Measurements from ENCODE around the gene UTP14C. TPM values are rescaled to one million over a fixed set of nuclear protein-coding genes. Genes with fewer than 3 reads are reported as not detected.

The UTP14C gene
- total and polyA plus RNA-seq, 2 of the 13 experiments (the other 11 are each of a cell fraction or from before 2014, with no cell fraction given), result 8.8 to 12.2 TPM

DNA sequence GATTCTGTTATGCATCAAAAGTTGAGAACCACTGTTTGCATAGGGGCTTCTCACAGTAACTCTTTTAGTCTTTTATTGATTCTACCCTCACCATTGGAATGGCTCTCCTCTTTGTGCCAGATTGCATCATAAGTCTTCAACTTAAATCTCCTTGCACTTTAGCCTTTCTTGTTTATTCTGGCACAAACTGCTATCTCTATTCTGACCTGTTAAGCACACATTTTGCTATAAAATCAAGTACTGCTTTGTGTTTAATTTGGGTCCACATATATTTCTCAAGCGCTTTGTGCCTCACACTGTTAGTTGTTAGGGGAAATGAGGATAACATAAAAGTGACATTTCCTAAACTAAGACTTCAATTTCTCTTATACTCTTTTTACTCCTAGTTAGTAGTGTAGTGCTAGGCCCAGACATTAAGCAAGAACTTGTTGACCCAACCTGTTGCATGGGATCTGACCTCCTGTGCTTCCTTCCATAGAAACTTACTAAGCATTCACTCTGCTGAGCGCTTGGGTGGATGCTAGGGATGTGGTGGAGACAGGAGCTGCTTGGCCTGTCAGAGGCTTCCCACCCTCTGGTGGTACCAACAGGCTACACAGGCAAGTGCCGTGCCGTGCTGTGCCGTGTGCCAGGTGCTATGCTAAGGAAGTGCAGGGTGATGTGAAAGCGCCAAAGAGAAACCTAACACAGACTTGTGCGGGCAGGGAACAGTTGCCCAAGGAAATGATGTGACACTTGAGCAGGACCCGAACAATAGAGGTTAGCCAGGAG is 1.2 kb downstream of the UTP14C start (continued):
- TF ChIP-seq, protein P1, sequence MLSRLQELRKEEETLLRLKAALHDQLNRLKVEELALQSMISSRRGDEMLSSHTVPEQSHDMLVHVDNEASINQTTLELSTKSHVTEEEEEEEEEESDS (CRISPR knock-in tag; IDR thresholded peaks at IDR 0.05; ENCODE audit: borderline replicate concordance), result 0 out of 2 replicates have a peak, but pooled peaks have one; percentile 27
- TF ChIP-seq, protein P2, sequence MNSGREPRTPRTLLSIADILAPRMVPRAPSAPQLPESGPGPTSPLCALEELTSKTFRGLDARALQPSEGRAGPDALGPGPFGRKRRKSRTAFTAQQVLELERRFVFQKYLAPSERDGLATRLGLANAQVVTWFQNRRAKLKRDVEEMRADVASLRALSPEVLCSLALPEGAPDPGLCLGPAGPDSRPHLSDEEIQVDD (CRISPR knock-in tag; IDR thresholded peaks at IDR 0.05; ENCODE audit: borderline replicate concordance), result peak; percentile 44; the same call in 1 of the 2 replicates
- no peak for TF ChIP-seq KMT2A (CRISPR knock-in tag; IDR thresholded peaks at IDR 0.05)
- TF ChIP-seq ISL2 (CRISPR knock-in tag; IDR thresholded peaks at IDR 0.05), result peak; percentile 98
- TF ChIP-seq, protein P3, sequence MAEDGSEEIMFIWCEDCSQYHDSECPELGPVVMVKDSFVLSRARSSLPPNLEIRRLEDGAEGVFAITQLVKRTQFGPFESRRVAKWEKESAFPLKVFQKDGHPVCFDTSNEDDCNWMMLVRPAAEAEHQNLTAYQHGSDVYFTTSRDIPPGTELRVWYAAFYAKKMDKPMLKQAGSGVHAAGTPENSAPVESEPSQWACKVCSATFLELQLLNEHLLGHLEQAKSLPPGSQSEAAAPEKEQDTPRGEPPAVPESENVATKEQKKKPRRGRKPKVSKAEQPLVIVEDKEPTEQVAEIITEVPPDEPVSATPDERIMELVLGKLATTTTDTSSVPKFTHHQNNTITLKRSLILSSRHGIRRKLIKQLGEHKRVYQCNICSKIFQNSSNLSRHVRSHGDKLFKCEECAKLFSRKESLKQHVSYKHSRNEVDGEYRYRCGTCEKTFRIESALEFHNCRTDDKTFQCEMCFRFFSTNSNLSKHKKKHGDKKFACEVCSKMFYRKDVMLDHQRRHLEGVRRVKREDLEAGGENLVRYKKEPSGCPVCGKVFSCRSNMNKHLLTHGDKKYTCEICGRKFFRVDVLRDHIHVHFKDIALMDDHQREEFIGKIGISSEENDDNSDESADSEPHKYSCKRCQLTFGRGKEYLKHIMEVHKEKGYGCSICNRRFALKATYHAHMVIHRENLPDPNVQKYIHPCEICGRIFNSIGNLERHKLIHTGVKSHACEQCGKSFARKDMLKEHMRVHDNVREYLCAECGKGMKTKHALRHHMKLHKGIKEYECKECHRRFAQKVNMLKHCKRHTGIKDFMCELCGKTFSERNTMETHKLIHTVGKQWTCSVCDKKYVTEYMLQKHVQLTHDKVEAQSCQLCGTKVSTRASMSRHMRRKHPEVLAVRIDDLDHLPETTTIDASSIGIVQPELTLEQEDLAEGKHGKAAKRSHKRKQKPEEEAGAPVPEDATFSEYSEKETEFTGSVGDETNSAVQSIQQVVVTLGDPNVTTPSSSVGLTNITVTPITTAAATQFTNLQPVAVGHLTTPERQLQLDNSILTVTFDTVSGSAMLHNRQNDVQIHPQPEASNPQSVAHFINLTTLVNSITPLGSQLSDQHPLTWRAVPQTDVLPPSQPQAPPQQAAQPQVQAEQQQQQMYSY (CRISPR knock-in tag; IDR thresholded peaks at IDR 0.05), result no peak
- TF ChIP-seq HMG20B (CRISPR knock-in tag; conservative IDR thresholded peaks at IDR 0.05), result peak; percentile 86
- TF ChIP-seq, protein P4, sequence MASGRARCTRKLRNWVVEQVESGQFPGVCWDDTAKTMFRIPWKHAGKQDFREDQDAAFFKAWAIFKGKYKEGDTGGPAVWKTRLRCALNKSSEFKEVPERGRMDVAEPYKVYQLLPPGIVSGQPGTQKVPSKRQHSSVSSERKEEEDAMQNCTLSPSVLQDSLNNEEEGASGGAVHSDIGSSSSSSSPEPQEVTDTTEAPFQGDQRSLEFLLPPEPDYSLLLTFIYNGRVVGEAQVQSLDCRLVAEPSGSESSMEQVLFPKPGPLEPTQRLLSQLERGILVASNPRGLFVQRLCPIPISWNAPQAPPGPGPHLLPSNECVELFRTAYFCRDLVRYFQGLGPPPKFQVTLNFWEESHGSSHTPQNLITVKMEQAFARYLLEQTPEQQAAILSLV (CRISPR knock-in tag; IDR thresholded peaks at IDR 0.05; ENCODE audit: borderline replicate concordance), result peak; percentile 75; the same call in 1 of the 2 replicates
- TF ChIP-seq ZBTB40 (IDR thresholded peaks at IDR 0.05), result no peak
- TF ChIP-seq ZBTB40 (CRISPR knock-in tag; IDR thresholded peaks at IDR 0.05), result no peak; the same call in 1 of the 2 replicates
- TF ChIP-seq NCOR1 (IDR thresholded peaks at IDR 0.05; ENCODE audit: borderline replicate concordance, low read length), result peak; percentile 90
- peak; percentile 75 for TF ChIP-seq FOXK2 (IDR thresholded peaks at IDR 0.05)
- TF ChIP-seq, protein P5, sequence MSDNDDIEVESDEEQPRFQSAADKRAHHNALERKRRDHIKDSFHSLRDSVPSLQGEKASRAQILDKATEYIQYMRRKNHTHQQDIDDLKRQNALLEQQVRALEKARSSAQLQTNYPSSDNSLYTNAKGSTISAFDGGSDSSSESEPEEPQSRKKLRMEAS (IDR thresholded peaks at IDR 0.05), result peak; percentile 63
- TF ChIP-seq DNMT1 (CRISPR knock-in tag; IDR thresholded peaks at IDR 0.05), result peak; percentile 66; the same call in 1 of the 2 replicates
- peak; percentile 57; the same call in 1 of the 2 replicates for TF ChIP-seq KMT2B (CRISPR knock-in tag; IDR thresholded peaks at IDR 0.05)
